HG03378 (cell line): ENCODE data around the gene RABGAP1L.
"Not testable (repeated sequence)": the region's sequence is repeated elsewhere in the genome, so short reads cannot be mapped to it uniquely, and the experiment has no call there.

Source experiments
- ATAC-seq: cut with Tn5 transposase; IDR thresholded peaks from one replicate; pipeline ENCODE4 v1.9.1; 2021; ENCODE audit warnings: mild to moderate bottlenecking, moderate library complexity; ENCODE audit not compliant: unreplicated experiment

RABGAP1L gene

GRCh38 chr1:174286042-174286441, 126.7 kb downstream of the RABGAP1L start:
- no peak for ATAC-seq

- ATAC-seq, result no peak
Measured at GRCh38 chr1:174289644-174290310, 130.5 kb downstream of the RABGAP1L start.

GRCh38 chr1:174291059-174291458, 131.7 kb downstream of the RABGAP1L start:
- ATAC-seq, result no peak

GRCh38 chr1:174296309-174296708, 137.0 kb downstream of the RABGAP1L start:
- ATAC-seq, result no peak

GRCh38 chr1:174297351-174297750, 138.0 kb downstream of the RABGAP1L start:
- no peak for ATAC-seq

- ATAC-seq, result no peak
Measured at GRCh38 chr1:174301295-174302077, 142.2 kb downstream of the RABGAP1L start.

- ATAC-seq, result no peak
Measured at GRCh38 chr1:174308604-174309003, 149.3 kb downstream of the RABGAP1L start.

- no peak for ATAC-seq
Measured at GRCh38 chr1:174309490-174309889, 150.2 kb downstream of the RABGAP1L start.

- ATAC-seq, result no peak
Measured at GRCh38 chr1:174314433-174314832, 155.1 kb downstream of the RABGAP1L start.

- ATAC-seq, result no peak
Measured at GRCh38 chr1:174315239-174315638, 155.9 kb downstream of the RABGAP1L start.

GRCh38 chr1:174320897-174321296, 161.6 kb downstream of the RABGAP1L start:
- ATAC-seq, result not testable (repeated sequence)

GRCh38 chr1:174322202-174322862, 163.0 kb downstream of the RABGAP1L start:
- no peak for ATAC-seq

- ATAC-seq, result no peak
Measured at GRCh38 chr1:174324493-174324892, 165.2 kb downstream of the RABGAP1L start.

GRCh38 chr1:174324939-174325338, 165.6 kb downstream of the RABGAP1L start:
- no peak for ATAC-seq

- ATAC-seq, result no peak
Measured at GRCh38 chr1:174326278-174326677, 167.0 kb downstream of the RABGAP1L start.

- no peak for ATAC-seq
Measured at GRCh38 chr1:174333437-174333836, 174.1 kb downstream of the RABGAP1L start.

GRCh38 chr1:174337000-174337681, 177.8 kb downstream of the RABGAP1L start:
- no peak for ATAC-seq

GRCh38 chr1:174340404-174340803, 181.1 kb downstream of the RABGAP1L start:
- not testable (repeated sequence) for ATAC-seq

GRCh38 chr1:174344162-174344561, 184.8 kb downstream of the RABGAP1L start:
- no peak for ATAC-seq

- ATAC-seq, result no peak
Measured at GRCh38 chr1:174352117-174352516, 192.8 kb downstream of the RABGAP1L start.
